ENCODE measurements around the gene RERE.

RERE gene

DNA sequence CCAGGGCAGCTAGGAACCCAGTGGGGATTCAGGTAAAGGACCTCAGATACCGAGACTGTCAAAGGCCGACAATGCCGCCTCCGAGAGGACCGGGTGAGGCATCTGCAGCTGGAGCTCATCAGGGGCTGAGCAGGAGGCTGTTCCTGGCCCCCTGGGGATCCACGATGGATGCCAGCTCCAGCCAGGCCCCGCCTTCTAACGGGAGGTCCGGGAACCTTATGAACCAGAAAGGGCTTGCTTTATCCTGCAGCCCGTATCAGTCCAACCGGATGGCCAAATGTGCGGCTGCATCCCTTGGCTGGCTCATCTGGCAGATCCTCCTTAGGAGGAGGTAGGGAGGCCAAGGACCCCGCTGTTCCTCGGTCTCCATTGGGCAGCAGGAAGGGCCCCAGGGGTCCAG is 467.5 kb downstream of the RERE start:
- TF ChIP-seq, protein P1, sequence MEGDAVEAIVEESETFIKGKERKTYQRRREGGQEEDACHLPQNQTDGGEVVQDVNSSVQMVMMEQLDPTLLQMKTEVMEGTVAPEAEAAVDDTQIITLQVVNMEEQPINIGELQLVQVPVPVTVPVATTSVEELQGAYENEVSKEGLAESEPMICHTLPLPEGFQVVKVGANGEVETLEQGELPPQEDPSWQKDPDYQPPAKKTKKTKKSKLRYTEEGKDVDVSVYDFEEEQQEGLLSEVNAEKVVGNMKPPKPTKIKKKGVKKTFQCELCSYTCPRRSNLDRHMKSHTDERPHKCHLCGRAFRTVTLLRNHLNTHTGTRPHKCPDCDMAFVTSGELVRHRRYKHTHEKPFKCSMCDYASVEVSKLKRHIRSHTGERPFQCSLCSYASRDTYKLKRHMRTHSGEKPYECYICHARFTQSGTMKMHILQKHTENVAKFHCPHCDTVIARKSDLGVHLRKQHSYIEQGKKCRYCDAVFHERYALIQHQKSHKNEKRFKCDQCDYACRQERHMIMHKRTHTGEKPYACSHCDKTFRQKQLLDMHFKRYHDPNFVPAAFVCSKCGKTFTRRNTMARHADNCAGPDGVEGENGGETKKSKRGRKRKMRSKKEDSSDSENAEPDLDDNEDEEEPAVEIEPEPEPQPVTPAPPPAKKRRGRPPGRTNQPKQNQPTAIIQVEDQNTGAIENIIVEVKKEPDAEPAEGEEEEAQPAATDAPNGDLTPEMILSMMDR (IDR thresholded peaks at IDR 0.05; ENCODE audit: low read length, missing control alignments): no peak
- H3K4me3 ChIP-seq (replicated peaks; ENCODE audit: low read depth, low read length): no peak overlapping the region
- peak; percentile 49 for DNase-seq (ENCODE audit: low read depth)

DNA sequence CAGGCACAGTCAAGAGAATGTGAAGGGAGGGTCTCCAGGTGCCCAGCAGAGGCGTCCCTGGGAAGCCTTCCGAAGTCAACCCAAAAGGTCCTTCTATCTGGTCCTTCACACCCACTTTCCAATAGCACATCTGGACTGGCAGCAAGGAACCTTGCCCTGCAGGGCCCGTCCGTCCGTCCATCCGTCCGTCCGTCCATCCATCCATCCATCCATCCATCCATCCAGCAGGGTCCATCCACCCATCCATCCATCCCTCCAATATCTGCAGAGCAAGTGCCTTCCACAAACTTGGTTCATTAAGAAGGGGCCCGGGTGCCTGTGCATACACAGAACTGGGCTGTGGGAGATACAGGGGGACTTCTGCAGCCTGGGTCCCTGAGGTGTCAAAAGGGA is 468.0 kb downstream of the RERE start:
- H3K4me3 ChIP-seq (replicated peaks; ENCODE audit: low read depth, low read length): no peak overlapping the region
- DNase-seq (ENCODE audit: low read depth): no peak
- TF ChIP-seq, protein P1 (IDR thresholded peaks at IDR 0.05; ENCODE audit: low read length, missing control alignments): no peak

DNA sequence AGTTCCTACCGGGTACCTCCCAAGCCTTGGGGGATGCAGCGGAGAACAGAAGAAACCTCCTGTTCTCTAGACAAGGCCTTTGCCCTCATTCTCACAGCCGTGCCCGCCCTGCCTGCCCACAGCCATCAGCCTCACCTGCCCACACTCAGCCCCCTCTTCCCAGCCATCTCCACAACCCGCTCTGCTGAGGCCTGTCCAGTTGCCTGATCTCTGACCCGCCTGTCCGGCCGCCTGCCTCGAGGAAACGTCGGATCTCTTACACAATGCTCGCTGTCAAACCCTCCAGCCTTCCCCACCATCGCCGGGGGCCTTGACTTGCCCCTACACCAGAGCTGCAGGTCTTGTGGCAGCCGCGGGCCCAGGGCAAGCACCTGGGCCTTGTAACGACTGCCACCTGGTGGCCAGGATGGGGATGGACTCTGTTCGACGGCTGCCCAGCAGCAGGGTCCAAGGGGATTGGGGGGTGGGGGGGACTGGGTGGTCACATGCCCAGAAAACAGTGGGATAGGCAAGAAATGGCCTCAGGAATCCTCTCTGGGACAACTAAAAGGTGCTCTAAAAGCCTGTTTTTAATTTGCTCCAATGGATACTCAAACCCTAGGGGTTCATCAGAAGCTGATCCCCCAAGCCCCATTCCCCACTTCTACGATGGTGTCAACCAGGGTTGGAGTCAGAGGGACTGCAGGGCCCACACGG is 468.5 kb downstream of the RERE start:
- no peak overlapping the region for H3K4me3 ChIP-seq (replicated peaks; ENCODE audit: low read depth, low read length)
- DNase-seq (ENCODE audit: low read depth): peak; percentile 68
- TF ChIP-seq, protein P1 (IDR thresholded peaks at IDR 0.05; ENCODE audit: low read length, missing control alignments): peak; percentile 66

DNA sequence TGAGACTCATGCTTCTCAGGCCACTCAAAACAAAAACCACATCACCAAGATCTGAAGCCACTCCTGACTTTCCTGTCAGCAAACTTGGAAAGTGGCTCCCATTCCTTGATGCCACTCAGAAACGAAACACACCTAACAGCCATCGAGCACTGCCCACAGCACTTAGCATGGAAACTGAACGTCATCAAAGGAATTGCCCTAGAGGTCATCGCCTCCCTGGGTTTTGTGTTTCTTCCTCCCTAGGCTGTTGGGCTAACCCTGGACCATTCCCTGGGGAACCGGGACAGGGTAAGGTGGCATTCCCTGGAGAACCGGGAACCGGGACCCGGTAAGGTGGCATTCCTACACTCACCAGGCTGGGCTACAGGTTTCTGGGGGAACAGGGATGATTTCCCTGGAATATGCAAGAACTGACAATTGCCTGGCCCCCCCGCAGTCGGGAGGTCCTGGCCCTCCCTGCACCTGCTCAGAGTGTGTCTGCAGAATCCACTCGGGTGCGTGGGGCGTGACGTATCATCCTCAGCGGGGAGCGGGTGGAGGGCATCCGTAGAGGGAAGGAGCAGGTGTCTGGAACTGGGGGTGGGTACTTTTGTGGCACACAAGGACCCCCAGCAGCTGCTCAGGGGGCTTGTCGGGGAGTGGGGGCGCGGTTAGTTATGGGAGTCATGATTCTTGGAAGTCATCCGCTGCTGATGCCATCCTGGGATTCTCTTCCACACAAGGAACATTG is 469.2 kb downstream of the RERE start:
- no peak overlapping the region for H3K4me3 ChIP-seq (replicated peaks; ENCODE audit: low read depth, low read length)
- TF ChIP-seq, protein P1 (IDR thresholded peaks at IDR 0.05; ENCODE audit: low read length, missing control alignments): no peak
- DNase-seq (ENCODE audit: low read depth): no peak

DNA sequence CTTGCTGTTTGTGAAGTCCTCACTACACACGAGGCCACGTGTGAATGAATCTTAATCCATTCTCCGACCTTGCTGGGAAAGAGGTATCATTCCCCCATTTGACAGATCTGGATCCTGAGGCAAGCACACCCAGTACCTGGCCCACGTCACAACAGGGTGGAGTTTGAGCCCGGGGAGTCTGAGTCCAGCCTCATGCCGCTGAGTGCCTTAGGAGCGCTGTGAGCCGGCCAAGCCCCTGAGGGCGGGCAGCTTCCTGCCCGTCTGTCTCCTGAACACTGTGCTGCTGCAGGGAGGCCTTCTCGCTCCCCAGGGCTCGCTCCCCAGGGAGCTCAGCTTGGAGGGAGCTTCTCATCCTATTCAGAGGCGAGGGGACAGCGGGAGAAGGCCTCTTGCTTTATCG is 469.8 kb downstream of the RERE start:
- DNase-seq (ENCODE audit: low read depth): no peak
- TF ChIP-seq, protein P1 (IDR thresholded peaks at IDR 0.05; ENCODE audit: low read length, missing control alignments): no peak

DNA sequence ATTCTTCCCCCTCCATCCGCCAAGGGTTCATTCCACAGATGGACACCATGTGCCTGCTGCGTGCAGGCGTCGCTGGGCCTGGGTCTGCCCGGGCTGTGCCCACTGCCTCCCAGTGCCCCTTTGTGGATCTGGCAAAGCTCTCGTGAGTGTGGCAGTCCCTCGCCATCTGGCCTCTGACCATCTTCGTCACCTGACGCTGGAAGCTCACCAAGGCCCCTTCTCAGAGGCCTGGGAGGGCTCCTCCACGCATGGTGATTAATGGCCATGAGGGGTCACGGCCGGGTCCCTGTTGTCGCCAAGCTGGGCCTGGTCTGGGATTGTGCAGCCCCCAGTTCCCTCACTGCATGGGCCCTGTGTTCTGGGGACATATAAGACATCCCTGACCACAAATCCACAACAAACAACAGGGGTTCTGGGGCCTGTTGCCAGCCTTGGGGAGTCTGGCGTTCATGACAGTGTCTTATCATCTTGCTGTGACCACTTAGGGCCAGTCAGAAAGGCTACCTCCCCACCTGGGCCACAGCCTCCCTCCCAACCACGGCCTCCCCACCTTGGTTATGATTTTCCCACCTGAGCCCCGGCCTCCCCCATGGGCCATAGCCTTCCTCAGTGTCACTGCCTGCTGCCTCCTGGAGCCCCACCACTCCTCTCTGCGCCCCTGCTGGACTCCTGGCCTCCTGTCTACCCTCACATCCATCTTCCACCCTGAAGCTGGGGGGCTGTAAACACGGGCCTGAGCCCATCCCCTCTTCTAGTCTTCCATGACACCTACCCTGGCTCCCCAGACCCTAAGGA is 471.6 kb downstream of the RERE start:
- no peak overlapping the region for H3K4me3 ChIP-seq (replicated peaks; ENCODE audit: low read depth, low read length)
- DNase-seq (ENCODE audit: low read depth): no peak
- TF ChIP-seq, protein P1 (IDR thresholded peaks at IDR 0.05; ENCODE audit: low read length, missing control alignments): no peak

More for the DNA sequence above, 469.8 kb downstream of the RERE start:
- H3K4me3 ChIP-seq (replicated peaks; ENCODE audit: low read depth, low read length): no peak overlapping the region
